GM23338 (cell line): ENCODE measurements around the gene NDRG2. TPM values are rescaled to one million over a fixed set of nuclear protein-coding genes. Genes with fewer than 3 reads are reported as not detected.

ENCODE experiments used
- ATAC-seq: fragments of 200-7000 bp; cut with Tn5 transposase; 3 replicates; pipeline ENCODE4 v1.9.1; 2020
- DNase-seq: peaks from one replicate; pipeline ENCODE4 v3.0.0-alpha.2; 2015; ENCODE audit warnings: low spot score
- H2AFZ ChIP-seq: fragments of 200-600 bp; sonication (generic); 2 replicates; pipeline ENCODE4 v1.8.0; 2016; ENCODE audit warnings: antibody characterized with exemption, mild to moderate bottlenecking, moderate library complexity
- H3F3A ChIP-seq: fragments of 200-600 bp; sonication (generic); replicated peaks from 2 replicates; pipeline ENCODE4 v1.8.0; 2017; ENCODE audit warnings: antibody characterized with exemption, mixed run types, low read depth
- H3K27ac ChIP-seq: fragments of 200-600 bp; sonication (generic); 2 replicates; pipeline ENCODE4 v1.6.1; 2016; ENCODE audit warnings: low read depth
- H3K27me3 ChIP-seq: fragments of 200-600 bp; sonication (generic); 2 replicates; pipeline ENCODE4 v1.8.0; 2016; ENCODE audit warnings: mild to moderate bottlenecking, mixed run types, moderate library complexity; ENCODE audit not compliant: insufficient read depth
- H3K36me3 ChIP-seq: fragments of 200-600 bp; sonication (generic); 2 replicates; pipeline ENCODE4 v1.8.0; 2016; ENCODE audit warnings: mild to moderate bottlenecking; ENCODE audit not compliant: insufficient read depth
- H3K4me1 ChIP-seq: fragments of 200-600 bp; sonication (generic); 2 replicates; pipeline ENCODE4 v1.8.0; 2016; ENCODE audit warnings: mild to moderate bottlenecking, moderate library complexity; ENCODE audit not compliant: insufficient read depth
- H3K4me2 ChIP-seq: fragments of 200-600 bp; sonication (generic); 2 replicates; pipeline ENCODE4 v1.7.1; 2017; ENCODE audit warnings: mixed run types
- H3K4me3 ChIP-seq: fragments of 200-600 bp; sonication (generic); 2 replicates; pipeline ENCODE4 v1.6.1; 2016; ENCODE audit warnings: mixed run types
- H3K79me2 ChIP-seq: fragments of 200-600 bp; sonication (generic); replicated peaks from 2 replicates; pipeline ENCODE4 v1.8.0; 2017; ENCODE audit warnings: mild to moderate bottlenecking; ENCODE audit not compliant: insufficient read depth
- H3K9me2 ChIP-seq: fragments of 200-600 bp; sonication (generic); 2 replicates; pipeline ENCODE4 v1.8.0; 2017; ENCODE audit not compliant: insufficient read depth
- H4K20me1 ChIP-seq: fragments of 200-600 bp; sonication (generic); replicated peaks from 2 replicates; pipeline ENCODE4 v1.8.0; 2017; ENCODE audit warnings: mild to moderate bottlenecking; ENCODE audit not compliant: insufficient read depth
- H3K27ac Mint-ChIP-seq: 2 replicates; pipeline ENCODE4 v1.8.0; 2020; ENCODE audit warnings: inconsistent platforms, mild to moderate bottlenecking, moderate library complexity, mixed read lengths
- H3K27me3 Mint-ChIP-seq: 3 replicates; pipeline ENCODE4 v1.8.0; 2022; ENCODE audit warnings: low read depth, mild to moderate bottlenecking, moderate library complexity, mixed read lengths, inconsistent platforms; ENCODE audit not compliant: insufficient read depth, poor library complexity
- H3K36me3 Mint-ChIP-seq: 3 replicates; pipeline ENCODE4 v1.8.0; 2021; ENCODE audit warnings: low read depth, mild to moderate bottlenecking, inconsistent platforms, moderate library complexity, mixed read lengths
- H3K4me1 Mint-ChIP-seq: 3 replicates; pipeline ENCODE4 v1.8.0; 2020; ENCODE audit warnings: mild to moderate bottlenecking, inconsistent platforms, mixed read lengths
- H3K4me3 Mint-ChIP-seq: 3 replicates; pipeline ENCODE4 v1.8.0; 2021; ENCODE audit warnings: moderate library complexity, mild to moderate bottlenecking, inconsistent platforms, mixed read lengths
- H3K9me3 Mint-ChIP-seq: 3 replicates; pipeline ENCODE4 v1.8.0; 2020; ENCODE audit warnings: moderate library complexity, mild to moderate bottlenecking, inconsistent platforms, mixed read lengths
- CREB1 ChIP-seq: fragments of 250-450 bp; sonication (Bioruptor Pico); IDR thresholded peaks from 2 replicates; pipeline ENCODE4 v1.5.0; 2020; ENCODE audit warnings: low read depth, mild to moderate bottlenecking, moderate library complexity
- EZH2 ChIP-seq: fragments of 200-600 bp; sonication (generic); IDR thresholded peaks from one replicate; pipeline ENCODE4 v1.8.0; 2017; ENCODE audit warnings: antibody characterized with exemption, mild to moderate bottlenecking, low read depth; ENCODE audit not compliant: unreplicated experiment
- EZH2phosphoT487 ChIP-seq: fragments of 200-600 bp; sonication (generic); IDR thresholded peaks from one replicate; pipeline ENCODE4 v1.8.1; 2018; ENCODE audit warnings: antibody characterized with exemption; ENCODE audit not compliant: unreplicated experiment
- JUNB ChIP-seq: IDR thresholded peaks from one replicate; pipeline ENCODE4 v1.6.1; 2016; ENCODE audit warnings: antibody characterized with exemption; ENCODE audit not compliant: unreplicated experiment
- NANOG ChIP-seq: IDR thresholded peaks from 2 replicates; pipeline ENCODE4 v1.6.1; 2016; ENCODE audit warnings: antibody characterized with exemption, borderline replicate concordance
- POLR2AphosphoS5 ChIP-seq: IDR thresholded peaks from 2 replicates; pipeline ENCODE4 v1.6.1; 2016; ENCODE audit warnings: antibody characterized with exemption, low read depth
- REST ChIP-seq: IDR thresholded peaks from one replicate; pipeline ENCODE4 v1.6.1; 2018; ENCODE audit warnings: antibody characterized with exemption; ENCODE audit not compliant: unreplicated experiment
- STAT1 ChIP-seq: IDR thresholded peaks from one replicate; pipeline ENCODE4 v1.6.1; 2016; ENCODE audit warnings: antibody characterized with exemption; ENCODE audit not compliant: unreplicated experiment
- ZNF114 ChIP-seq: fragments of 250-450 bp; sonication (Bioruptor Pico); IDR thresholded peaks from 2 replicates; pipeline ENCODE4 v1.5.0; 2020; ENCODE audit warnings: mild to moderate bottlenecking, moderate library complexity
- ZNF331 ChIP-seq: fragments of 250-450 bp; sonication (Bioruptor Pico); IDR thresholded peaks from 2 replicates; pipeline ENCODE4 v1.5.0; 2020; ENCODE audit warnings: low read depth, mild to moderate bottlenecking, moderate library complexity
- polyA plus RNA-seq: library from polyadenylated mRNA; unstranded; fragments of >200 nt; fragmentation: Nextera tagmentation; extraction: Ambion mirVana; gene quantifications from 2 replicates; pipeline ENCODE4 v1.2.1, GENCODE V29; 2016
- total RNA-seq: library from RNA; depleted of rRNA; stranded (reverse); fragments of >200 nt; shearing (Covaris generic); gene quantifications from 2 replicates; pipeline ENCODE4 v1.2.3, GENCODE V29; 2014
- TF ChIP-seq, protein P1 (sequence below): IDR thresholded peaks from 2 replicates; pipeline ENCODE4 v1.6.1; 2016; ENCODE audit warnings: antibody characterized with exemption
- TF ChIP-seq, protein P2 (sequence below): fragments of 250-450 bp; sonication (Bioruptor Pico); IDR thresholded peaks from 2 replicates; pipeline ENCODE4 v1.5.0; 2020; ENCODE audit warnings: mild to moderate bottlenecking, moderate library complexity
- TF ChIP-seq, protein P3 (sequence below), 2 experiments: fragments of 200-600 bp in 1 of 2; sonication (generic) in 1 of 2; conservative IDR thresholded peaks; 2 replicates each; pipeline versions ENCODE4 v1.5.1 to v1.6.1; 2016 to 2017; ENCODE audit warnings: antibody characterized with exemption in 2 of 2, low read depth in 2 of 2, mild to moderate bottlenecking in 2 of 2, moderate library complexity in 1 of 2

The NDRG2 gene
- total and polyA plus RNA-seq, 2 experiments from 2014 or later, result 8.8 to 20.6 TPM

GRCh38 chr14:21050597-21050996 lies 25.7 kb upstream of the NDRG2 start:
- peaks cover 4% of the 10 kb centered on the region; the same call in 1 of the 2 replicates for H3K4me1 ChIP-seq
- H3K27me3 ChIP-seq, result no peaks in the 10 kb centered on the region
- H3K36me3 ChIP-seq, result no peaks in the 10 kb centered on the region
- Mint-ChIP-seq H3K4me3 (no peak overlapping the region), H3K4me1 (peaks cover 6% of the 10 kb centered on the region; the same call in 2 of the 3 replicates), H3K27me3 (peaks cover 2% of the 10 kb centered on the region), H3K9me3 (no peaks in the 10 kb centered on the region), H3K36me3 (no peaks in the 10 kb centered on the region), H3K27ac (no peak overlapping the region)
- H3K27ac ChIP-seq, result no peak overlapping the region
- no peak overlapping the region for H3K4me3 ChIP-seq
- DNase-seq, result no peak
- H3K9me2 ChIP-seq, result no peaks in the 10 kb centered on the region; the same call in 1 of the 2 replicates
- H4K20me1 ChIP-seq, result no peaks in the 10 kb centered on the region
- TF ChIP-seq, protein P1, sequence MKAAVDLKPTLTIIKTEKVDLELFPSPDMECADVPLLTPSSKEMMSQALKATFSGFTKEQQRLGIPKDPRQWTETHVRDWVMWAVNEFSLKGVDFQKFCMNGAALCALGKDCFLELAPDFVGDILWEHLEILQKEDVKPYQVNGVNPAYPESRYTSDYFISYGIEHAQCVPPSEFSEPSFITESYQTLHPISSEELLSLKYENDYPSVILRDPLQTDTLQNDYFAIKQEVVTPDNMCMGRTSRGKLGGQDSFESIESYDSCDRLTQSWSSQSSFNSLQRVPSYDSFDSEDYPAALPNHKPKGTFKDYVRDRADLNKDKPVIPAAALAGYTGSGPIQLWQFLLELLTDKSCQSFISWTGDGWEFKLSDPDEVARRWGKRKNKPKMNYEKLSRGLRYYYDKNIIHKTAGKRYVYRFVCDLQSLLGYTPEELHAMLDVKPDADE, result no peak
- no peak for TF ChIP-seq ZNF331 (CRISPR knock-in tag)
- TF ChIP-seq JUNB, result no peak
- TF ChIP-seq POLR2AphosphoS5, result no peak
- TF ChIP-seq CREB1, result no peak
- TF ChIP-seq EZH2, result no peak
- TF ChIP-seq ZNF114 (CRISPR knock-in tag), result no peak
- no peak for TF ChIP-seq REST
- TF ChIP-seq, protein P2, sequence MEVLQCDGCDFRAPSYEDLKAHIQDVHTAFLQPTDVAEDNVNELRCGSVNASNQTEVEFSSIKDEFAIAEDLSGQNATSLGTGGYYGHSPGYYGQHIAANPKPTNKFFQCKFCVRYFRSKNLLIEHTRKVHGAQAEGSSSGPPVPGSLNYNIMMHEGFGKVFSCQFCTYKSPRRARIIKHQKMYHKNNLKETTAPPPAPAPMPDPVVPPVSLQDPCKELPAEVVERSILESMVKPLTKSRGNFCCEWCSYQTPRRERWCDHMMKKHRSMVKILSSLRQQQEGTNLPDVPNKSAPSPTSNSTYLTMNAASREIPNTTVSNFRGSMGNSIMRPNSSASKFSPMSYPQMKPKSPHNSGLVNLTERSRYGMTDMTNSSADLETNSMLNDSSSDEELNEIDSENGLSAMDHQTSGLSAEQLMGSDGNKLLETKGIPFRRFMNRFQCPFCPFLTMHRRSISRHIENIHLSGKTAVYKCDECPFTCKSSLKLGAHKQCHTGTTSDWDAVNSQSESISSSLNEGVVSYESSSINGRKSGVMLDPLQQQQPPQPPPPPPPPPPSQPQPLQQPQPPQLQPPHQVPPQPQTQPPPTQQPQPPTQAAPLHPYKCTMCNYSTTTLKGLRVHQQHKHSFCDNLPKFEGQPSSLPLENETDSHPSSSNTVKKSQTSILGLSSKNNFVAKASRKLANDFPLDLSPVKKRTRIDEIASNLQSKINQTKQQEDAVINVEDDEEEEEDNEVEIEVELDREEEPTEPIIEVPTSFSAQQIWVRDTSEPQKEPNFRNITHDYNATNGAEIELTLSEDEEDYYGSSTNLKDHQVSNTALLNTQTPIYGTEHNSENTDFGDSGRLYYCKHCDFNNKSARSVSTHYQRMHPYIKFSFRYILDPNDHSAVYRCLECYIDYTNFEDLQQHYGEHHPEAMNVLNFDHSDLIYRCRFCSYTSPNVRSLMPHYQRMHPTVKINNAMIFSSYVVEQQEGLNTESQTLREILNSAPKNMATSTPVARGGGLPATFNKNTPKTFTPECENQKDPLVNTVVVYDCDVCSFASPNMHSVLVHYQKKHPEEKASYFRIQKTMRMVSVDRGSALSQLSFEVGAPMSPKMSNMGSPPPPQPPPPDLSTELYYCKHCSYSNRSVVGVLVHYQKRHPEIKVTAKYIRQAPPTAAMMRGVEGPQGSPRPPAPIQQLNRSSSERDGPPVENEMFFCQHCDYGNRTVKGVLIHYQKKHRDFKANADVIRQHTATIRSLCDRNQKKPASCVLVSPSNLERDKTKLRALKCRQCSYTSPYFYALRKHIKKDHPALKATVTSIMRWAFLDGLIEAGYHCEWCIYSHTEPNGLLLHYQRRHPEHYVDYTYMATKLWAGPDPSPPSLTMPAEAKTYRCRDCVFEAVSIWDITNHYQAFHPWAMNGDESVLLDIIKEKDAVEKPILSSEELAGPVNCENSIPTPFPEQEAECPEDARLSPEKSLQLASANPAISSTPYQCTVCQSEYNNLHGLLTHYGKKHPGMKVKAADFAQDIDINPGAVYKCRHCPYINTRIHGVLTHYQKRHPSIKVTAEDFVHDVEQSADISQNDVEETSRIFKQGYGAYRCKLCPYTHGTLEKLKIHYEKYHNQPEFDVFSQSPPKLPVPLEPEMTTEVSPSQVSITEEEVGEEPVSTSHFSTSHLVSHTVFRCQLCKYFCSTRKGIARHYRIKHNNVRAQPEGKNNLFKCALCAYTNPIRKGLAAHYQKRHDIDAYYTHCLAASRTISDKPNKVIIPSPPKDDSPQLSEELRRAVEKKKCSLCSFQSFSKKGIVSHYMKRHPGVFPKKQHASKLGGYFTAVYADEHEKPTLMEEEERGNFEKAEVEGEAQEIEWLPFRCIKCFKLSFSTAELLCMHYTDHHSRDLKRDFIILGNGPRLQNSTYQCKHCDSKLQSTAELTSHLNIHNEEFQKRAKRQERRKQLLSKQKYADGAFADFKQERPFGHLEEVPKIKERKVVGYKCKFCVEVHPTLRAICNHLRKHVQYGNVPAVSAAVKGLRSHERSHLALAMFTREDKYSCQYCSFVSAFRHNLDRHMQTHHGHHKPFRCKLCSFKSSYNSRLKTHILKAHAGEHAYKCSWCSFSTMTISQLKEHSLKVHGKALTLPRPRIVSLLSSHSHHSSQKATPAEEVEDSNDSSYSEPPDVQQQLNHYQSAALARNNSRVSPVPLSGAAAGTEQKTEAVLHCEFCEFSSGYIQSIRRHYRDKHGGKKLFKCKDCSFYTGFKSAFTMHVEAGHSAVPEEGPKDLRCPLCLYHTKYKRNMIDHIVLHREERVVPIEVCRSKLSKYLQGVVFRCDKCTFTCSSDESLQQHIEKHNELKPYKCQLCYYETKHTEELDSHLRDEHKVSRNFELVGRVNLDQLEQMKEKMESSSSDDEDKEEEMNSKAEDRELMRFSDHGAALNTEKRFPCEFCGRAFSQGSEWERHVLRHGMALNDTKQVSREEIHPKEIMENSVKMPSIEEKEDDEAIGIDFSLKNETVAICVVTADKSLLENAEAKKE (CRISPR knock-in tag), result no peak
- TF ChIP-seq, protein P3, sequence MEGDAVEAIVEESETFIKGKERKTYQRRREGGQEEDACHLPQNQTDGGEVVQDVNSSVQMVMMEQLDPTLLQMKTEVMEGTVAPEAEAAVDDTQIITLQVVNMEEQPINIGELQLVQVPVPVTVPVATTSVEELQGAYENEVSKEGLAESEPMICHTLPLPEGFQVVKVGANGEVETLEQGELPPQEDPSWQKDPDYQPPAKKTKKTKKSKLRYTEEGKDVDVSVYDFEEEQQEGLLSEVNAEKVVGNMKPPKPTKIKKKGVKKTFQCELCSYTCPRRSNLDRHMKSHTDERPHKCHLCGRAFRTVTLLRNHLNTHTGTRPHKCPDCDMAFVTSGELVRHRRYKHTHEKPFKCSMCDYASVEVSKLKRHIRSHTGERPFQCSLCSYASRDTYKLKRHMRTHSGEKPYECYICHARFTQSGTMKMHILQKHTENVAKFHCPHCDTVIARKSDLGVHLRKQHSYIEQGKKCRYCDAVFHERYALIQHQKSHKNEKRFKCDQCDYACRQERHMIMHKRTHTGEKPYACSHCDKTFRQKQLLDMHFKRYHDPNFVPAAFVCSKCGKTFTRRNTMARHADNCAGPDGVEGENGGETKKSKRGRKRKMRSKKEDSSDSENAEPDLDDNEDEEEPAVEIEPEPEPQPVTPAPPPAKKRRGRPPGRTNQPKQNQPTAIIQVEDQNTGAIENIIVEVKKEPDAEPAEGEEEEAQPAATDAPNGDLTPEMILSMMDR (conservative IDR thresholded peaks at IDR 0.05; ENCODE audit: low read depth in 2 of 2), result no peak
- TF ChIP-seq NANOG, result no peak
- no peak for TF ChIP-seq STAT1
- no peak for TF ChIP-seq EZH2phosphoT487
- H3K79me2 ChIP-seq, result no peaks in the 10 kb centered on the region
- no peak for ATAC-seq
- H3K4me2 ChIP-seq, result no peak overlapping the region
- no peak overlapping the region for H2AFZ ChIP-seq
- H3F3A ChIP-seq, result no peaks in the 10 kb centered on the region
